LHCN-M2 (cell line): Measurements from ENCODE around the gene GCLM. TPM values are rescaled to one million over a fixed set of nuclear protein-coding genes. Genes with fewer than 3 reads are reported as not detected.
"Not testable (repeated sequence)": the region's sequence is repeated elsewhere in the genome, so short reads cannot be mapped to it uniquely, and the experiment has no call there.

Source experiments
- DNase-seq: peaks from one replicate; pipeline ENCODE4 v3.0.0-alpha.2; 2012; ENCODE audit warnings: low read depth
- total RNA-seq: library from RNA; depleted of rRNA; stranded (reverse); fragments of >200 nt; gene quantifications from 2 replicates; pipeline ENCODE4 v1.2.3, GENCODE V29; 2014

The GCLM gene
- total RNA-seq, 1 experiment from 2014 or later: 15.6 TPM

- DNase-seq: no peak
Measured at GRCh38 chr1:93899543-93900207, 9.6 kb downstream of the GCLM start.

- no peak for DNase-seq
Measured at GRCh38 chr1:93888900-93889299, 20.3 kb downstream of the GCLM start.

GRCh38 chr1:93882269-93882668 is 27.0 kb downstream of the GCLM start:
- DNase-seq: no peak

GRCh38 chr1:93880731-93881130 is 28.5 kb downstream of the GCLM start:
- DNase-seq: no peak

- DNase-seq: peak; percentile 91
Measured at GRCh38 chr1:93878889-93879586, 30.2 kb downstream of the GCLM start, which contains the start of gene DNTTIP2. Gene DNTTIP2, minus strand, starts transcription at chr1:93879206. Its CDS starts 58 bp downstream, at chr1:93879148.

GRCh38 chr1:93878501-93878888 is 30.7 kb downstream of the GCLM start:
- DNase-seq: peak; percentile 31

- DNase-seq: no peak
Measured at GRCh38 chr1:93877529-93877928, 31.7 kb downstream of the GCLM start.

GRCh38 chr1:93876244-93876643 is 33.0 kb downstream of the GCLM start:
- DNase-seq: no peak

GRCh38 chr1:93874025-93874651 is 35.1 kb downstream of the GCLM start:
- DNase-seq: peak; percentile 61

- DNase-seq: no peak
Measured at GRCh38 chr1:93871366-93871765, 37.9 kb downstream of the GCLM start.

GRCh38 chr1:93869653-93870052 is 39.6 kb downstream of the GCLM start:
- no peak for DNase-seq

- DNase-seq: not testable (repeated sequence)
Measured at GRCh38 chr1:93868492-93868891, 40.7 kb downstream of the GCLM start.

GRCh38 chr1:93865253-93865652 is 44.0 kb downstream of the GCLM start:
- no peak for DNase-seq

- DNase-seq: no peak
Measured at GRCh38 chr1:93864175-93864574, 45.1 kb downstream of the GCLM start.

GRCh38 chr1:93857653-93858052 is 51.6 kb downstream of the GCLM start:
- DNase-seq: not testable (repeated sequence)

GRCh38 chr1:93855983-93856382 is 53.2 kb downstream of the GCLM start:
- not testable (repeated sequence) for DNase-seq

- DNase-seq: no peak
Measured at GRCh38 chr1:93853940-93854339, 55.3 kb downstream of the GCLM start.

GRCh38 chr1:93851878-93852277 is 57.4 kb downstream of the GCLM start:
- no peak for DNase-seq

GRCh38 chr1:93851327-93851712 is 57.9 kb downstream of the GCLM start:
- no peak for DNase-seq

- DNase-seq: peak; percentile 61
Measured at GRCh38 chr1:93850687-93851326, 58.4 kb downstream of the GCLM start.

GRCh38 chr1:93848350-93848883 is 60.8 kb downstream of the GCLM start:
- DNase-seq: no peak

- peak; percentile 84 for DNase-seq
Measured at GRCh38 chr1:93847811-93848288, 61.4 kb downstream of the GCLM start.
